Myocyte (in vitro differentiated cells): ENCODE results near the gene ING4. TPM values are rescaled to one million over a fixed set of nuclear protein-coding genes. Genes with fewer than 3 reads are reported as not detected.

Source experiments
- DNase-seq: peaks from one replicate; pipeline ENCODE4 v3.0.0-alpha.2; 2012; ENCODE audit warnings: low read depth
- total RNA-seq: library from RNA; depleted of rRNA; stranded (reverse); fragments of >200 nt; gene quantifications from 2 replicates; pipeline ENCODE4 v1.2.3, GENCODE V29; 2014

Gene ING4
- total RNA-seq, 1 donor from 2014 or later = 41.0 TPM

- peak; percentile 26 for DNase-seq
These were observed 26.9 kb downstream of the ING4 start, which contains the start of gene LPAR5 for GRCh38 chr12:6635856-6636531. Gene LPAR5, minus strand, starts transcription at chr12:6635959. Its CDS starts 14,711 bp downstream, at chr12:6621248.

GRCh38 chr12:6635375-6635855 lies 27.5 kb downstream of the ING4 start:
- DNase-seq = no peak

GRCh38 chr12:6632026-6632983 lies 30.6 kb downstream of the ING4 start:
- DNase-seq = no peak

GRCh38 chr12:6631549-6631961 lies 31.4 kb downstream of the ING4 start:
- no peak for DNase-seq

GRCh38 chr12:6630736-6631135 lies 32.2 kb downstream of the ING4 start:
- no peak for DNase-seq

- DNase-seq = no peak
These were observed 35.3 kb downstream of the ING4 start for GRCh38 chr12:6627616-6628015.

GRCh38 chr12:6626654-6627283 lies 36.1 kb downstream of the ING4 start:
- DNase-seq = no peak

GRCh38 chr12:6620885-6621274 lies 42.0 kb downstream of the ING4 start:
- DNase-seq = no peak

- no peak for DNase-seq
These were observed 42.6 kb downstream of the ING4 start for GRCh38 chr12:6620137-6620884.

- DNase-seq = no peak
These were observed 44.3 kb downstream of the ING4 start for GRCh38 chr12:6618483-6619225.

GRCh38 chr12:6615802-6616201 lies 47.1 kb downstream of the ING4 start:
- no peak for DNase-seq

GRCh38 chr12:6614513-6615172 lies 48.3 kb downstream of the ING4 start:
- no peak for DNase-seq

GRCh38 chr12:6613776-6614512 lies 49.0 kb downstream of the ING4 start:
- peak; percentile 91 for DNase-seq

- DNase-seq = peak; percentile 83
These were observed 49.7 kb downstream of the ING4 start for GRCh38 chr12:6613015-6613775.

- no peak for DNase-seq
These were observed 50.3 kb downstream of the ING4 start for GRCh38 chr12:6612652-6613014.

GRCh38 chr12:6612247-6612646 lies 50.7 kb downstream of the ING4 start:
- DNase-seq = no peak

GRCh38 chr12:6608592-6609281 lies 54.2 kb downstream of the ING4 start:
- peak; percentile 10 for DNase-seq
